LoVo (cell line): Measurements from ENCODE around the gene RHOC.
"Not testable (repeated sequence)": the region's sequence is repeated elsewhere in the genome, so short reads cannot be mapped to it uniquely, and the experiment has no call there.

Source experiments
- DNase-seq: peaks from one replicate; pipeline ENCODE4 v3.0.0-alpha.2; 2016; ENCODE audit warnings: low spot score

The RHOC gene

GRCh38 chr1:112706505-112707220, at the start of gene RHOC:
RHOC (minus strand) TSS chr1:112707127; CDS start chr1:112703799, 3,328 bp downstream.
- DNase-seq = peak; percentile 71

DNA sequence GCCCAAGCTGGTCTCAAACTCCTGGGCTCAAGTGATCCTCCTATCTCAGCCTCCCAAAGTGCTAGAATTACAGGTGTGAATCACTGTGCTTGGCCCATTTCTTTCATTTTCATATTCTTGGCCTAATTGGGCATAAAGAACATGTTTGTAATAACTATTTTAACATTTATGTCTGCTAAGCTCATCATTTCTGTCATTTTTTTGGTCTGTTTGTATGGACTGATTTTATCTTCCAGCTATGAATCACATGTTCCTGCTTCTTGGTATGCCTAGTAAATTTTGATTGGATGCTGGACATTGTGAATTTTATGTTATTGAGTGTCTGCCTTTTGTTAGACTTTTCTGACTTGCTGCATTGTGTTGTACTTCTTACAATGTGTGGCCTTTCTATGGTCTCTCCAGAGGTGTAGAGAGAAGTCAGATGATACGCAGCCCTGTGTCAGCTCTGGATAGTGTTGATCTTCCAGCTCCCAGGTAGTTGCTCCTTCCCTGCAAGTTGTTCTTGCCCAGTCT, 47.2 kb upstream of the RHOC start:
- no peak for DNase-seq

DNA sequence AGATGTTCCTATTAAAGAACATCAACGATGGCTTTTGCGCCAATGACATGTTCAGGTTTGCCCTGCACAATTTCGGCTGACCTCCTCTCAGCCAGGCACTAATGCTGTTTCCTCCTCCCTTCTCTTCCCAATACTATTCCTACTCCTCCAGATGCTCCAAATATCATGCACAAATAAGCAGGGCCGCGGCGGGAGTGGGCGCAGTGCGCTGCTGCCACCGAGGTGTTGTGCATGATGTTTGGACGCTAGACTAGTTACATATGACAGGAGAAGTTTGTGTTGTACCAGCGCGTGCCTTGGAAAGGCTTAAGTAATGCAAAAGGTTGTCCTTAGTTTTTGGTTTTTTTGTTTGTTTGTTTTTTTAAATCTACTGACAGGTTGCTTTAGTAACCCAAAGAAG, 41.5 kb upstream of the RHOC start:
- no peak for DNase-seq

DNA sequence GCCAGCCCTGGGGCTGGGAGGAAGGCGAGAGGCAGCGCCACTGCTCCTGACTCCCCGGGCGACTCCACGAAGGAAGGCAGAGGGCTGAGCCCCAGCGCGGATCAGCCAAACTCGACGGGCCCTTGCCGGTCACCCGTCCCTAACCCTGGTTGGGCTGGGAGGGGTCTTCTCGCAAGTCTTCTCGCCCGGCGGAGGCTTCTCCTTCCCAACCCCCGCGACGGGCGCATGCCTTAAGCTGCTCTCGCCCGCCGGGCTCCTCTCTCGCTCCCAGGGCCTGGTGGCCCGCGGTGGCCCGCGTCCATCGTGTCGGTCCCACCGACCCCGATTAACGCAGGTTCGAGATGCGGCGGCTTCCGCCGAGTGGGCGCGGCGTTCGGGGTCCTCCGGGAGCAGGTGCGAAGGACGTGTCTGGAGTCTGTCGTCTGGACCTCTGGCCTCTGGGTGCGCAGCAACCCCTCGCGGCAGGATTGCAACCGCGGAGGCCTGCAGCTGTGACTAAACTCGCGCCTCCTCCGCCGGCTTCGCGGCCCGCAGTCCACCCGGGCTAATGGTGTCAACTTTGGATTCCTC, 37.2 kb upstream of the RHOC start:
- no peak for DNase-seq

- no peak for DNase-seq
Observed at GRCh38 chr1:112743174-112744008, 36.5 kb upstream of the RHOC start.

DNA sequence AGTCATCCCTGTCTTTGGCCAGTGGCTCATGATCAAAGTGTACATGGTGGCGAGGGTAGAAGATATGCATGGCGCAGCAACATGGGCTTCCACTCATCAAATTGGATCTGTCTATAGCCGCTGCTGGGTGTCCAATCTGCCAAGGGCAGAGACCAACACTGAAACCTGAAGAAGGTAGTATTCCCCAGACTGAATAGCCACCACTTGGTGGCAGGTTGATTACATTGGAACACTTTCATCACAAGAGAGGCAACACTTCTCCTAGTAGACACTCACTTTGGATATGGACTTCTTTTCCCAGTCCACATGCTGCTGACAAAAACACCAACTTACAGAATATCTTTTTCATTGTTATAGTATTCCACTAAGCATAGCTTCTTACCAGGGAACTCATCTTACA, 30.6 kb upstream of the RHOC start:
- DNase-seq = no peak

GRCh38 chr1:112735752-112736151, 28.8 kb upstream of the RHOC start:
- DNase-seq = peak; percentile 46

GRCh38 chr1:112731451-112731850, 24.5 kb upstream of the RHOC start:
- no peak for DNase-seq

DNA sequence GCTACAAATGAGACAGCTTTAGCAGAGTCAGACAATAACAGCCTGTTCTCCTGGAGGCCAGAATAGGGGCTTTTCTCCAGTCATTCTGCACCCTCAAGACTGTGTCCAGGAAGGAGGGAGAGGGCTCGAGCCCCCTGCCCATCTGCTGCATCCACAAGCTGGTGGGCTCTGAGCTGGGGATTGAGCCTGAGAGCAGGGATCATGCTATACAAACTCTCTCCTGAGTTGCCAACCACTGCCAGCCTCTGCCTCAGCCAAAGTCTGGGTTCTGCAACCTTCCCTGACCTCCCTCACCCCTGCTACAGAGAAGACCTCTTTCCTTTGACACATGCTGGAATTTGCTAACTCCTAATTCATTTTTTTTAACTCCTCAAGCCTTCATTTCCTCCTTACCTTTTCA, 23.0 kb upstream of the RHOC start:
- DNase-seq = no peak

GRCh38 chr1:112729011-112729410, 22.1 kb upstream of the RHOC start:
- not testable (repeated sequence) for DNase-seq

DNA sequence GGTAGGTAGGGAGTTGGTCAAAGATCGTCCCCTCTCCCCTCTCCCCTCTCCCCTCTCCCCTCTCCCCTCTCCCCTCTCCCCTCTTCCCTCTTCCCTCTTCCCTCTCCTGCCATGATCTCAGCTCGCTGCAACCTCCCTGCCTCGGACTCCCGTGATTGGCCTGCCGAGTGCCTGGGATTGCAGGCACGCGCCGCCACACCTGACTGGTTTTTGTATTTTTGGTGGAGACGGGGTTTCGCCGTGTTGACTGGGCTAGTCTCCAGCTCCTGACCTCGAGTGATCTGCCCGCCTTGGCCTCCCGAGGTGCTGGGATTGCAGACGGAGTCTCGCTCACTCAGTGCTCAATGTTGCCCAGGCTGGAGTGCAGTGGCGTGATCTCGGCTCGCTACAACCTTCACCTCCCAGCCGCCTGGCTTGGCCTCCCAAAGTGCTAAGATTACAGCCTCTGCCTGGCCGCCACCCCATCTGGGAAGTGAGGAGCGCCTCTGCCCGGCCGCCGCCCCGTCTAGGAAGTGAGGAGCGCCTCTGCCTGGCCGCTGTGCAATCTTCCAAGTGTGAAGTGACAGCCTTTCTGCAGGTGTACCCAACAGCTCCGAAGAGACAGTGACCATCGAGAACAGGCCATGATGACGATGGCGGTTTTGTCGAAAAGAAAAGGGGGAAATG, 21.5 kb upstream of the RHOC start:
- not testable (repeated sequence) for DNase-seq

DNA sequence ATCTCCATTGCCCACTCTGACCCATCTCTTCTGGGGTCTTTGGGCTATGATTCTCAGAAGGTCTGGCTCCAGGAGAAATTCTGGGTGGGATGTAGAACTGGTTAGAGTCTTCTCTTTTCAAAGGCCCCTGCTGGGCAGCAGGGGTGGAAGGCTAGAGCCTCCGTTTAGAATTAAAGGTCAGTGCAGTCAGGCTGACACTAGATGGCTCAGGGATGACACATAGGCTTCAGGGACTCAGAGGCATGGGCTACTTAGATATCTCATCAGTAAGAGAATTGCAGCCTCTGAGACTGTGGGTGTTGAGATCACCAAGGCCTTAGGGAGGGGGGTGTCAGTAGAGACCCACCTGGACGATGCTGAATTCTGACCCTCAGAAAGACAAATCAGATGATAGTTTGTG, 20.8 kb upstream of the RHOC start:
- no peak for DNase-seq

DNA sequence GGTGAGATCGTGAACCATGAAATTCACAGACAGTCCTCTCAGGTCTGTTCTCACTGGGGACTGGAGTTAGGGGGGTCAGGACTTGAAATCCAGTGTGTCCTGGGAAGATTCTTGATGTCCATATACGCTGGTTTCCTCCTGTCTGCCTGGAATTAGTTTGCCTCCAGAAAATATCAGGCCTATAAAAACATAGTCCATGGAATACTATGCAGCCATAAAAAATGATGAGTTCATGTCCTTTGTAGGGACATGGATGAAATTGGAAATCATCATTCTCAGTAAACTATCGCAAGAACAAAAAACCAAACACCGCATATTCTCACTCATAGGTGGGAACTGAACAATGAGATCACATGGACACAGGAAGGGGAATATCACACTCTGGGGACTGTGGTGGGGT, 17.3 kb upstream of the RHOC start:
- DNase-seq = not testable (repeated sequence)

DNA sequence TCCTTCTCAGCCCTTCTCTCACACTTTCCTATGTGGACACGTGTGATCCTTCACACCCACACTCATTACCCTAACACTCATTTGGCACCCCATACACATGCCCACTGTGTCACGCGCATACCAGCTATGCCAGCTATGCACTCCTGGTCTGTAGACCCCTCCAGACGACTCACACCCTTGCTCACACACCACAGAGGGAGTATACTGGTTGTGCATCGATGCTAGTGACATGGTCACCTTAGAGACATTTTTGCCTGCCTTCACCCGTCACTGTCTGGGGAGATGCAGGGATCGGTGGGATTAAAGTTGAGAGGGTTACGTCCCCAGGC, 16.5 kb upstream of the RHOC start:
- DNase-seq = no peak

DNA sequence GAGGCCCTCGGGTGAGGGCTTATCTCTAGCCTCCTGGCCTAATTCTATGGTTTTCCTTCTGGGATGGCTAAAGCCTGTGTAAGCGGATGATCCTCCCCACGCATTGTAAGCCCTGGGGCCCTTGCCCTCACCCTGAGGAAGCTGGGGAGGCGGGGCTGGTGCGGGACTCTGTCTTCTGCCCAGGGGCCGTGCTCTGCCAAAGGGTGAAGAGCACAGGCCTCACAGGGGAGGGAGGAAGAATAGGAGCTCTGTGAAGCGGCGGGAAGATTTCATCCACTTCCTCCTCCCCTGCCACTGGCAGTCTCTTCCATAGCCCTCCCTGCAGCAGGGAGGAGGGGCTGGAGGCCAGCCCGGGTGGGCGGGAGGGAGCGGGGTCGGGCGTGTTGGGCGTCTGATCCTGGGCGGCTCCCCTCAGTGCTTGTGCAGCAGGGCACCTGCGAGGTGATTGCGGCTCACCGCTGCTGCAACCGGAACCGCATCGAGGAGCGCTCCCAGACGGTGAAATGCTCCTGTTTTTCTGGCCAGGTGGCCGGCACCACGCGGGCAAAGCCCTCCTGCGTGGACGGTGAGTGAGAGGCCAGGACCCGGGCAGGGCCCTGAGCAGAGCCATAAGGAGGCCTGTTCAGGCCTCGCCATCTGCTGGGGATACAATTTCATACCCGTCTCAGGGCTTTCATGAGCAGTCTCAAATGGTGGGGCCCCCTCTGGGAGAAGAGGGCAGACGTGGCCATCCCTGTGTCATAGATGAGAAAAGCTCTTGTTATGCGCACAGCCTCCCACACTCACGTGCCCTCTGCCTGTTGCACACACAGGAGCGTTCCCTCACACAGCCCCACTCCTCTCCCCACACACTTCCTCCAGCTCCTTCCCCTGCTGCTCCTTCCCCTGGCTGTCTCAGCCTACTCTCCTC, 15.9 kb upstream of the RHOC start:
- no peak for DNase-seq

- no peak for DNase-seq
Observed at GRCh38 chr1:112721966-112722524, 15.1 kb upstream of the RHOC start.

GRCh38 chr1:112721294-112721693, 14.4 kb upstream of the RHOC start:
- DNase-seq = not testable (repeated sequence)

DNA sequence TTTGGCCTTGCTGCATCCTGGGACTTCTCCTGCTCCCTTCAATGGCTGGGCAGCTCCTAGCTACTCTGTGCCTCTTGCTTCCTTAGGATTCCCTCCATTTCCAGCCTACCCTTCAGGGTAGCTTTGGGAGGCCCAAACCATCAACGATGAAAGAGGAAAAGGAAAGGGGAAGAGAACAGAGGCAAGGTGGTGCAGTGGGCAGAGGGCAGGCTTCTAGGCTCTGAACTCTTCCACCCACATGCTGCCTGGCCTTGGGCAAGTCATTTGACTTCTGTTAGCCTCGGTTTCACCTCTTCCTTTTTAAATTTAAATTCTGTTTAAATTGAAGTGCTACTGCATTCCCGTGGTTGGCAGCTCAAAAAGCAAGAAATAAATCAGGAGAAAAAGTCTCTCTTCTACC, 13.9 kb upstream of the RHOC start:
- no peak for DNase-seq

GRCh38 chr1:112719706-112720105, 12.8 kb upstream of the RHOC start:
- DNase-seq = no peak

DNA sequence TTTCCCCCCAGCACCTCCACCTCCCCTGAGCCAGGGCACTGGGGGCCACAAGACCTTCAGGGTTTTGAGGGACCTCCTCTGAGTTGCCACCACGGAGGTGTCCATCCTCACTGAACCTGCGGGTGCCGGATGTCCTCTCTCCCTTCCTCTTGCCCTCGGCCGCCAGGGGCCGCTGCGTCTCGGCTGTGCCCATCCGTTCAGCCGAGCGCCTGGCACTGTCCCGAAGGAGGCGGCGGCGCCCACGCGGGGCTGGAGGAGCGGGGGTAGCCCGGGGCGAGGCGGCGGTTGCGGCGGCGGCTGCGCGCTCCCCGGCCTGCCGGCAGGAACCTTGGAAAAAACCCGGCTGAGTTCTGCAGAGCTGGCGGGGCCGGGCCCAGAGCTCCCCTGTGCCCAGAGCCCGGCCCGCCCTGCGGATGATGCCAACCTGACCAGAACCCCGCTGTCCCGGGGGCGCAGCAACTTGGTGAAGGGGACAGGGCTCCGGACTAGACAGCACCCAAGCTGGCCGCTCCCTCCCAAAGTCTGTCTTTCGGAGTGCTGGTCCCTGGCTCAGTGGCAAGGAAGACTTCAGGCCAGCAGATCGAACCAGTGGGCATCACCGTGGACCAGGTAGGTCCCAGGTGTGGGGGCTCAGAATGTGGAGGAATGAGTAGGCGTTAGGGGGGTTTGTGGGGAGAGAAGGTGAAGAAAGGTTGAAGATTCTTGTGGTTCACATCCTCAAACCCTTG, 11.9 kb upstream of the RHOC start:
- DNase-seq = peak; percentile 81
